ENCODE results near the gene FBXW8.

Gene FBXW8

DNA sequence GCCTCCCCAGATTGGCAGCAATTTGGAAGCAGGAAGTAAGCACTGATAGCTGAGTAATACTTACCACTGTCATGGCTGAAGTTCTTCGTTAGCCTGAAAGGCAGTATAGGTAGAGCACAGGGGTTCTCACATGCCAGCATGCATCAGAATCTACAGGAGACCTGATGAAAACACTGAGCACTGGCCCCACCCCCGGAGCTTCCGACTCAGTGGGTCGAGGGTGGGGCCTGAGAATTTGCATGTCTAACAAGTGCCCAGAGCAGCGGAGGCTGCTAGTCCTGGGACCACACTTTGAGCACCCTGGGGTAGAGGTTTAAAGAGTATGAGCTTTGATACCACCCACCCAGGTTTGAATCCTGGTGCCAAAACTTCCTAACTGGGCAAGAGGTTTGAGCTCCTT is 89.6 kb downstream of the FBXW8 start:
- no peak for DNase-seq

DNA sequence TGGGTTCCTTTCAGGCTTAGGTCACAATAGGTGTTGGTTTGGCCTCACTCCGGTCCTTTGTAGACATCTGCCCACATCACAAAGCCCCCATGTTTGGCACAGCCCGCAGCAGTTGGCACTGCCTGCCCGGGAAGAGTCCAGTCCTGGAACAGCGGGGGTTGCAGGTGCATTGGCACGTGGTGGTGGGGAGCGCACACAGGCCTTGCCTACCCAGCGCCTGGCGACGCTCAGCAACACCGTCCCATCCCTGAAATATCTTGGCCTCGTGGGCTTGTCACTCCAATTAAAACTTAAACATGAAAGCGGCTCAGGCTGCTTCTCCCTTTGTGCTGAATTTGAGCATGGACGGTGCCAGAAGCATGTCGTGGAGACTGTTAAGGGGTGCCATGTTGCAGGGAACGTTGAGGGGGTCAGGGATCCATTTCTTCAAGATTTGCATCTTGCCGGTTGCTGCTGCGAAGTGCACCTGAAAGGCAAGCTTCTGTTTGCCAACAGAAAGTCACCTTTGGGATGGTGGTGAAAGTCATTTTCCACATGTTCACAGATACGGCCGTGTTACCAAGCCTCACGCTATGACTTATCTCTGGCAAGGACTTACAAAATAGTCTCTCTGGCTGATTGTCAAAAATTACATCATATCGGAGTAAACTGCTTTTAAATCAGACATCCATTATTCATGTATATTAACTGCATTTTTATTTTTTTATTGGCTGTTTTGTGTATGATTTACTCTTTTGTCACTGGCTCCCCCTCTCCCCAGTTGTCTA is 91.5 kb downstream of the FBXW8 start:
- DNase-seq, result no peak

DNA sequence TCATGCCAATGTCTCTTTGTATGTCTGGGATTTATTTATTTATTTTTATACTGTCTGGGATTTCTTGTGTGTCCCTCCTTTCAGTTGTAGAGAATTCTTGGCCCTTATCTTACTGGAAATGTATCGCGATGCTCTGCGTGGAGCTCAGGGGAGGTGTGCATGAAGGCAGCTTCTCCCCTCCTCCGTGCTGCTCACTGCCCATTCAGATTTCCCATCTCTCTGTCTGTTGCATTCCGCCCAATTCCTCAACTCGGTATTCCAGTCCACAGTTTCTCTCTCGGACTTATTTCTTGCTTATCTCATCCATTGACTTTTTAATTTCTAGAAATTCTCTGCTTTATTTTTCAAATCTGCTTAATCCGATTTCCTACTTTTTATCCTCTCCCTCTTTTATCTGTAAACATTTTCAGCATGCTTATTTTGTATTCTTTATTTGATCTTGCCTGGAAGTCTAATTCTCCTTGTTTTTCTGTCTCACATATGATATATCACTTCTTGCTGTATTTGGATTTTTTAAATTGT is 93.2 kb downstream of the FBXW8 start:
- no peak for DNase-seq

DNA sequence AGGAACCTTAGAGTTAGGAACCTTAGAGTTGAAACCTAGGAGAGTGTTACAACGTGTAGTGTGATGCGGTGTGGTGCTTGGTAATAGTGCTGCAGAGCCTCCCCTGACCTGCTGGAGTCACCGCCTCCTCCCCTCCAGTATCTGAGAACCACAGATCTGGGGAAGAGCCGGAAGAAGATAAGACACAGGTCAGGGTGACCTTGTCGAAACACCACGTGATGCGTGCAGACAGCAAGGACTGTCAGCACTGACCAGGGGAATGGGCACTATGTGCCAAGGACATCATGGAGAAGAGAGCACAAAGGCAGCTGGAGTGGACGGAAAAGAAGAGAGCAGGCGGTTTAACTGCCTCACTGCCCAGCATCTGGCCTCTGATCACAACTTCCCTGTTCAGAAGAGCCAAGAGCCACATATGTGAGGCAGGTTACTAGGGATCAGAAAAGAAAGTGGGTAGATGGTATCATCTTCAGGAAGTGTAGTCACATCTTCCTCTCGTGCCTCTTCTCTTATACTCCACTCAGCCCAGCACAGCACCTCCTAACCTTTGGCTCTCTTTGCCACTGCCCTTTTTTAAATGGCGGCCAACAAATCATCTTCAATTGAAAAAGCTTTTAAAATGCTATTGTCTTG is 94.8 kb downstream of the FBXW8 start:
- DNase-seq, result no peak

DNA sequence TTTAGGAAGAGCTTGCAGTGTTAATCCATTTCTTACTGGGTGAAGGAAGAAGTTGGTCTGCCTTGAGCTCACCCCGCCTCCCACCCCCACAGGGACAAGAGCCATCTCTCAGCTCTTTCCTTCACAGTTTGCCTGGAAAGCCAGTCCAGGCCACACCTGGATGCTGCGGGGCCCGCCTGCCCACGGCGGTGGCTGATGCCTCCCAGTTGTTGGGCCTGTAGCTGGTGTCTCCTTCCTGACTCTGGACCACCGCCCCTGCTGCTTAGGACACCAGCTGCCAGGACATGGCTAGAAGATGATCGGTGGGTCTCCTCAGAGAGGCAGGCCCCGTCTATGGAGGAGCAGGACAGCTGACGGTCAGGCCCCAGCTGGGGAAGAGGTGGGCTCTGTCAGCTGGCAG is 95.6 kb downstream of the FBXW8 start:
- DNase-seq, result no peak

DNA sequence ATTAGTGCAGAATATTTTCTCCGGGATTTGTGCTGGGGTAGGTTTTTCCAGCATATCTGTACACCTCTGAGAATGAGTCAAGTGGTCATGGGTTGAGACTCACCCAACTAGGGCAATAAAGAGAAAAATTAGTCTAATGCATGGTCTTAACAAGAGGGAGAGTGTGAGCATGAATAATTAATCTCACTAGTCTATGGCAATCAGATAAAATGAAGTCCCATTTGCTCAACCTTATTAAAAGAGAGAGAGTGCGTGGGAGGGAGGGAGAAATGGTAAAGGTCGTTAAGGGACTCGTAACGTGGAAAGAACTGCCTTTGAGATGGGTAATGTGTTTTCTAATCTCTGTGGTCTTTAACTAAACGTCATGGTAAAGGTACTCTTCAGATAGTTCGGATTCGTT is 96.8 kb downstream of the FBXW8 start:
- no peak for DNase-seq

DNA sequence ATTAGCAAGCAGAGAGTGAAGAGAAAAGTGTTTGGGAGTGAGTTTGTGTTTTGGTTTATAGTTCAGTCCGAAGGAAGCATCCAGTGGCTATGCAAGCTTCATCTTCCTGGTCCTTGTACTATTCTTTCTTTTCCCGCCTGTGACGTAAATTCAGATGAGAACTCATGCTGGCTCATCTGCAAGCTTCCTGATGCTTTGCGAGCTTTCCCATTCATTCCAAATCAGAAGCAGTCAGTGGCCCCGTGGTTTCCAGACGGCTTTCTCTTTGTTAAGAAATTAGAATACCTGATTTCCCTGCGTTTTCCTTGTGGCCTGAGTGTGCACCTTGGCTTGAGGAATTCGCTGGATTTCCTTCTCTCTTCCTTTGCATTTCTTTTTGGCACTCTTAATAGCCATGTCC is 99.0 kb downstream of the FBXW8 start:
- DNase-seq, result no peak

DNA sequence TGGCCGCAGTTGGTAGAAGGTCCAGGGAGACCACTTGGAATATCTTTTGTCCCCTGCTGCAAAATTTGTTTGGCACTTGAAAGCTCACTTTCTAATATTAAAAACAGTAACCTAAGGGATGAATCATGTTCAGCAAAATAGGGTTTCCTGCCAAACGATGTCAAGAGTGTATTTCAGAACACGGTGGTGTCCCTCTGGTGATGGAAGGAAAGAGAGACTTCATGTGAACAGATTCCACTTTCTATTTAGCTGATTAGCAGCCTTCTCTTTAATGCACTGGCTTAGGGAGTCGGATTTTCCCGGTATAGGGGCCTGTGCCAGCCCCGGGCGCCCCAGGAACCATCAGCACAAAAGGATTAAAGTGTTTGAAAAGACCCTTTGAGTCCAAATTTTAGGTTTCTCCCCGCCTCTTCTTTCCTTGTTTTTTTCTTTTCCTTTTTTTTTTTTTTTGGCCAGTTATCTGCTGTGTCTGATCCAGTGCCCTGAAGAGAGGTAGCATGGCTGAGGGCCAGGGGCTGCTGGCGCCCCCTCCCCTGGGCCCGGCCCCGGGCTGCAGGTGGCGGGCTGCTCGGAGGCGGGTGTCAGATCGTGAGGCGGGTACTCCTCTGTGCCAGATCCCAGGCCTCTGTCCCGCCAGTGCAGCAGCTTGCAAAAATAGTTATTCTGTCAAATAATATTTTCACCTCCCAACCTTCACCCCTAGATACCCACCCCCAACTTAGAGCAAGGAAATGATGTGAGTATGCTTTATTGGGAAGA is 100.1 kb downstream of the FBXW8 start:
- DNase-seq, result no peak

DNA sequence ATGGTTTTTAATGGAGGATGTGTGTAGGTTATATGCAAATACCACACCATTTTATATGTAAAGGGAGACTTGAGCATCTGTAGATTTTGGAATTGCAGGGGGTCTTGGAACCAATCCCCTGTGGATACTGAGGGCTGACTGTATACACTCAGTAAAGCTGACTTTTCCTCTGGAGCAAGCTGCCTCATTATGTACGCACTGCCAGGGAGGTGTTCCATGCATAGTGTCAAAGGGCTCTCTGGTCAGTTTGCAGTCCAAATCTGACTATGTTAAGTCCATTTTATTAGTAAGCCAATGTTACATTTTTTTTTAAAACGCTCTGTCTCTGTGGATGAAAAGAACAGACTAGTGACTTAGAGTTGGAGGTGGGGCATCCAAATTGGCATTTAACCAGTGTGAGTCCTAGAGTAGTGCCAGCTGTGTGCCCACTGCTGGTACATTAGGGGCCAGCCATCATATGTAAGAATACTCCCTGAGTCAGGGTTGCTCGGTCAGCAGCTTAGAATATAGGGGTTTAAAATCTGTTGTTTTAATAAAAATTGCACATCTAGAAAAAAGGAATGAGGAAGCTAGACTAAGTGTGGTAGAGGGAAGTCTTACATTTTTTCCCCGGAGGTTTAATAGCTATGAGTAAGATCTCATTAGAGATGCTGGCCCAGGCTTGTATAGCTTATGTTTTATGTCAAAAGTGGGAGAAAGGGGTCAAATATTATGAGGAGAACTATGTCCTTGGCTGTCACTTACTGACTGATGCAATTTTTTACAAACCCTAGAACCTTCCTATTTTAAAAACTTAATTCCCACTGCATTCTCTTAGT is 101.4 kb downstream of the FBXW8 start:
- DNase-seq, result no peak

DNA sequence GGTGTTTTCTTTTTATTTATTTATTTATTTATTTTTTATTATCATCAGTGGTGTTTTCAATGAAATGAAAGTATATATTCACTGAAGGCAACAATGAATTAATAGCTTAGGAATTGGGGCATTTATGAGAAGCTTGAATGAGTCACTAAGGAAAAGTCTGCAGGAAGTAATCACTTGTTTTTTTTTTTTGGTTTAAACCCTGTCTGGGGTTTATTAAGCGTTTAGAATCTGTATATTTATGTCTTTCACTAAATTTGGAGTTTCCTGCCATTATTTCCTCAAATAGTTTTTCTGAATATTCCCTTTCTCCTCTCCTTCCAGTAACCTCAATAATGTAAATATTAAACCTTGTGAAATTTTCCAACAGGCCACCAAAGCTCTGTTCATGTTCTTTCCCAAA is 103.0 kb downstream of the FBXW8 start:
- no peak for DNase-seq

DNA sequence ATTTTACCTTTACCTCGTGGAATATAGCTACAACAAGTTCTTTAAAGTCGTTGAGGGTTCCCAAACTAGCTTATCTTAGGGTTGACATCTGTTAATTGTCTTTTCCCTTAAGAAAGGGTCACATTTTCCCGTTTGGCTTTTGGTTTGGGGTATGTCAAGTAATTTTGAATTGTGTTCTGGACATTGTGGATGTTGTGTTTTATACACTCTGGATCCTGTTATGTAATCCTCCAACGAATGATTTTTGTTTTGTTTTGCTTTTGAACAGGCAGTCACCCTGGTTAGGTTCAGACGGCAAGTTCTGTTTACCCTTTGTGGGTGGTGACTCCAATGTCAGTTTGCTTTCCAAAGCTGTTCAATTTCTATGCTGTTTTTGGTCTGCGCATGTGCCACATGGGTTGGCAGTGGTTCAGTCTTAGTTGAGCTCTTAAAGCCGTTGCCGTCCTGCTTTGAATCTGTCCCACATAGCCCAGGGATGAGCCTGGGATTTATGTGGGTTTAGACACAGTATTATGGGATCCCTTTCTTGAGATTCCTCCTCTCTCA is 103.7 kb downstream of the FBXW8 start:
- no peak for DNase-seq

DNA sequence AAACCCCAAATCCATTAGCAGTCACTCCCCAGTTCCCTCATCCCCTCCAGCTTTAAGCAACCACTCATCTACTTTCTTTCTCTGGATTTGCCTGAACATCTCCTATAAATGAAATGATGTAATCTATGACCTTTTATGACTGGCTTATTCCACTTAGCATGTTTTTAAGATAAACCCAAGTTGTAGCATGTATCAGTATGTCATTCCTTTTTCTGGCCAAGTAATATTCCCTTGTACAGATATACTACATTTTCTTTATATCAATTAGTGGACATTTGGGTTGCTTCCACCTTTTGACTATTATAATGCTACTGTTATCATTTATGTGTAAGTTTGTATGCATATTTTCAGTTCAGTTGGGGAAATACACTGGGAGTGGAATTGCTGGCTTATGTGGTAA is 105.1 kb downstream of the FBXW8 start:
- no peak for DNase-seq

DNA sequence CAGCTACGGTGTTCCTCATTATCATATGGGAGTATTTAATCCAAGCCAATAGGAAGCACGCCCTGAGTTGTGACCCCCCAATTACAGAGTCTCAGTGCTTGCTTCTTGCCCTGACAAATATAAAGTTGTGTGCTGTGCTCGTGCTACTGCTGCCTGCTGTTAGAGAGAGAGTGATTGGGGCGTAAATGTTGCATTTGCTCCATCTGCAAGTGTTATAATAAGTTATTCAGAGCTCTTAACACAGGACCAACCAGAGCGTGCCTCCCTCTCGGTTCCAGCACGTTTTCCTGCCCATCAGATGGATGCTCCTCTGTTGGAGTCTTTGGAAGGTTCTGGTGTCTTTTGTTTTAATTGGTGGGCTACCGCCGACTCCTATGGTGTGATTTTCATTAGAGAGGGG is 107.1 kb downstream of the FBXW8 start:
- DNase-seq, result no peak

DNA sequence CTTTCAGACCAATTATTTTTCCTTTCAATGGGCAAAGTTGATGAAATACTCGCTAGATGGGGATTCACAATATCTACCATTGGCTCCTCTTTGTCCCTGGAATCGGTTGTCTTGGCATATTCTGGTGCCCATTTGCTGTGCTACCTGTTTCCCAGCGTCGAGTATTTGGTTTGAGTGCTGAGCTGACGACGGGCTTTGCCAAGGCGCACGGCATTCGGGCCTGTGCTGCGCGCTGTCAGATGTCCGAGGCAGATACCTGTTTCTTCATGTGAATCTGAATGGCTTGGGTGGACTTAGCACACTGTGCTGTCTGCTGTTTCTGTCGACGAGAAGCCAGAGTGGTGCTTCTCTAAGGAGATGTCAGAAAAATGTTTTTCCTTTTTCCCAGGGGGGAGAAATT is 107.5 kb downstream of the FBXW8 start:
- DNase-seq, result no peak

DNA sequence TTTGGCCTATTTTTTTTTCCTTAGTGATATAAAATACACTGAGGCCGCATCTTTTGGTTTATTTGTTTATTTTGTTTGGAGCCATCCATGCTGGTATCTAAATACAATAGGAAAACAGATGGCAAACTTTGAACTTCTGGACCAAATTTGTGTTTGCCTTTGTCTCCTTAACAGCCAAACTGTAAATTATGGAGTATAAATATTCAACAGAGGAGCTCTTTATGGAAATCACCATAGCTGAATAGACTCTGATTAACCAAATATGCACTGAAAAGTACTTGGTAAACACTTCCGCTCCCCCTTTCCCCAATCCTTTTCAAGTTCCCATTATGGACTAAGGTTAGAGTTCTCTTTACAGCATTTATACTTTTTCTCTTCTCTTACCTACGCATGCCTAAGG is 107.9 kb downstream of the FBXW8 start:
- DNase-seq, result no peak

DNA sequence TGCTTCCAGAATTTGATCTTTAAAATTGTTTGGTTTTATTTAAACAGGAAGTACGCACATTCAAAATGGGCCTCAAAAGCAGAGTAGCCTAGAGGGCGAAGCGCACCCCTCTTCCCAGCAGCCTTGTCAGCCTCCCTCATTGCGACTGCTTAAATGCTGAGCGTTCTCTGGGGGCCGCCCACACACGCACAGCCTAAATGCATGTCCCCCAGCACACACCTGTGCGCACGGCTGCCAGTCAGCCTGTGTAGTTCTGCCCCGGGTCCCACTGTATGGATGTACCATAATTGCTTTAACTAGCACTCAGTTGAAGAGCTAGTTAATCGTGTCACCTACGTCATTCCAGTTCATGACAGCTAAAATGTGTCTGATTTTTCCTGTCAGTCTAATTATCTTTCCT is 109.1 kb downstream of the FBXW8 start:
- no peak for DNase-seq

DNA sequence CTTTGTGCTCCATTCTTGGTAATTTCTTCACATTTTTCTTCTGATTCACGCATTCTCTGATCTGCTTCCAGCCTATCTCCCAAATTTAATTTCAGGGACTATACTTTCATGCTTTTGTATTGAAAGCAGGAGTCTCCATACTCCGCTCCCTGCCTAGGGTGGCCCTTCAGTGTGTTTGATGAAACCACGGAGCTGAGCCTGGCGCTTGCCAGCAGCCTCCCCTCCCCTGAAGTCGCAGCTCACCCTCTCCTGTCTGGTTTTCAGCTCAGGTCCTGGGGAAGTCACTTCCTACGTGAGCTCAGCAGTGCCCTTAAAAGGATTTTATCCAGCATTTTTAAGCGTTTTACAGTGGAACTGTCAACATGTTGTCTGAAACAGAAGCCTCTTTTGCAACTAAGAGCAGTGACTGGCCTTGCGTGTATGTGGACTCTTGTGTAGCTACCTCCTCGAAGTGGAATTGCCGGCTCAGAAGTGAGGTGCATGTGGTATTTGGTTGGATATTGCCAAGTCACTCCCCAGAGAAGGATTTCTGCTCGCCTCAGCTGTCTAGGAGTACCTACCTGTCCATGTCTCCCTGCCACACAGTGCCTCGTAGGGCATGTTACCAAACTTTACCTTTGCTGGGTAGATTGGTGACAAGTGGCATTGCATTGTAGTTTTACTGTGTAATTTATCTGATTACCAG is 109.9 kb downstream of the FBXW8 start:
- DNase-seq, result no peak

DNA sequence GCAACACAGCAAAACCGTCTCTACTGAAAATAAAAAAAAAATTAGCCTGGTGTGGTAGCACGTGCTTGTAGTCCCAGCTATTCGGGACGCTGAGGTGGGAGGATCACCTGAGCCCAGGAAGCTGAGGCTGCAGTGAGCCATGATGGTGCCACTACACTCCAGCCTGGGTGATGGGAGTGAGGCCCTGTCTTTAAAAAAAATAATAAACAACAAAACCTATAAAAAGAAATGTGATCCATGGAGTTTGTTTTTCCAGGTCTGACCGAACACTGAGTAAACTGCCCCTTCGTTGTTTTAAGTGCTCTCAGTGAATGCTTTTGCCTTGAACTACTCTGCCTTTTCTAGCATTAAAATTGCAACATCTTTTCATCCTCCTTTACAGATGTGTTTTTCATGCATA is 111.7 kb downstream of the FBXW8 start:
- no peak for DNase-seq

DNA sequence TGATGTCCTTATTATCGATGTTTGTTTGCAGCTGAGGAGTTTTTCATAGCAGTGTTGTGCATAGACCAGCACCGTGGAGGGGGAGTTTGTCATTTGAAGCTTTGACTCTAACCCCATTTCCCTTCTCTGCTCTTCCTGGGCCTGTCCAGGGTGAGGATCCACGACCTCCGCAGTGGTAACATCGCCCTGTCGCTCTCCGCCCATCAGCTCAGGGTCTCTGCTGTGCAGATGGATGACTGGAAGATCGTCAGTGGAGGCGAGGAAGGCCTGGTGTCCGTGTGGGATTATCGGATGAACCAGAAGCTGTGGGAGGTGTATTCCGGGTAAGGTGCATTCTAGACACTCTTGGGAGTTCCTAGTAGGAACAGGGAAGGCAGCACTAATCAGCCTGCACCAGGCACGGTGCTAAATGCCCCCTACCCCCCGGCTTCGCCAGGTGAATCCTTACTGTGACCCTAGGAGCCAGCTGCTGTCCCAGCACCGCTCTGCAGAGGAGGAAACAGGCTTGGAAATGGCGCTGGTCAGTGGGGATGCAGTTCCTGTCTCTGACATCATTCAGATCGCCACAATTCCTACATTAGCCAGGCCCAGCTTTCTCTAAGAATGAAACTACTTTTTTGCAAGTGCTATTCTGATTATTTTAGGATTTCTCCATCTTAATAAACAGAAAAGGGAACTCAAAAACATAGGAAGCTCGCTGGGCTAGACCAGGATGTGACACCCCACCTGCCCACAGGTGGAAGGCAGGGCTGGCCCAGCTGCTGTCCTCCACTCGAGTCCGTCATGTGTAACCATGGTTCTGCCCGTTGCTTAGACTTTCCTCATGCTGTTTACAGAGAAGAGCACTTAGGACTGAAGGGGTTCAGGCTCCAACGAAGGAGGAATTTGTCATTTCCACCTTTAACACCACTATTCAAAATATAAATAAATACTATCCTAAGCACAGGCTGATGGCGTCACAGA is 113.5 kb downstream of the FBXW8 start:
- DNase-seq, result no peak

DNA sequence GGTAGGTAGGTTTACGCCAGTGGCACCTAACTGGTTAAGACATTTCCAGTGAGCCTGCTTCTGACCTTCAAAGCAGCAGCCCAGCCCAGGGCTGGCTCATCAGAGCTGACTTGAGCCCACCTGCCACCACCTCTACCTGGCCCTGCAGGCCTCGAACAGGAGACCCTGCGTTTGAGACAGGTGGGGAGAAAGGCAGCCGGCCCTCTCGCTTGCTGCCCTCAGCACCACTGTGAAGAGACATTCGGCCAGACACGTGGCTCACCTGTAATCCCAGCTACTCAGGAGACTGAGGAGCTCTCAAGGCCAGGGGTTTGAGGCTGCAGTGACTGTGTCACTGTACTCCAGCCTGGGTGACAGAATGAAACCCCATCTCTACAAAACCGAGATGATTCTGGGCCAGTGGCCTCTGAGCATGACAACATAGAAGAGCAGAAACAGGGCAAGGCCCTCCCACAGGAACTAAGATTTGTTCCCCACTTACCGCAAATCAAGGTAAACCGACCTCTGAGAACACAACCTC is 114.3 kb downstream of the FBXW8 start:
- no peak for DNase-seq

Measured in stimulated activated CD4-positive, alpha-beta T cell treated with anti-CD3 and anti-CD28 coated beads, Interleukin-12 subunit alpha, Interleukin-12 subunit beta, amount 100 ng/mL, for 4 hours (primary cell).